Measurements from ENCODE around the gene ARL6IP4. TPM values are rescaled to one million over a fixed set of nuclear protein-coding genes. Genes with fewer than 3 reads are reported as not detected.

Gene ARL6IP4
- total RNA-seq, 1 donor from 2014 or later, result 156 TPM

GRCh38 chr12:122984612-122985337 is 4.3 kb downstream of the ARL6IP4 start:
- Histone ChIP-seq H3K27ac (replicated peaks) (peak overlapping the region; percentile 70), H3K4me1 (peaks cover 59% of the 10 kb centered on the region), H3K36me3 (peaks cover 51% of the 10 kb centered on the region), H3K9me3 (replicated peaks) (no peaks in the 10 kb centered on the region), H3K27me3 (ENCODE audit: low read depth) (no peaks in the 10 kb centered on the region), H3K4me3 (peak overlapping the region; percentile 17)
- TF ChIP-seq, protein P1, sequence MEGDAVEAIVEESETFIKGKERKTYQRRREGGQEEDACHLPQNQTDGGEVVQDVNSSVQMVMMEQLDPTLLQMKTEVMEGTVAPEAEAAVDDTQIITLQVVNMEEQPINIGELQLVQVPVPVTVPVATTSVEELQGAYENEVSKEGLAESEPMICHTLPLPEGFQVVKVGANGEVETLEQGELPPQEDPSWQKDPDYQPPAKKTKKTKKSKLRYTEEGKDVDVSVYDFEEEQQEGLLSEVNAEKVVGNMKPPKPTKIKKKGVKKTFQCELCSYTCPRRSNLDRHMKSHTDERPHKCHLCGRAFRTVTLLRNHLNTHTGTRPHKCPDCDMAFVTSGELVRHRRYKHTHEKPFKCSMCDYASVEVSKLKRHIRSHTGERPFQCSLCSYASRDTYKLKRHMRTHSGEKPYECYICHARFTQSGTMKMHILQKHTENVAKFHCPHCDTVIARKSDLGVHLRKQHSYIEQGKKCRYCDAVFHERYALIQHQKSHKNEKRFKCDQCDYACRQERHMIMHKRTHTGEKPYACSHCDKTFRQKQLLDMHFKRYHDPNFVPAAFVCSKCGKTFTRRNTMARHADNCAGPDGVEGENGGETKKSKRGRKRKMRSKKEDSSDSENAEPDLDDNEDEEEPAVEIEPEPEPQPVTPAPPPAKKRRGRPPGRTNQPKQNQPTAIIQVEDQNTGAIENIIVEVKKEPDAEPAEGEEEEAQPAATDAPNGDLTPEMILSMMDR (IDR thresholded peaks at IDR 0.05; ENCODE audit: borderline replicate concordance), result no peak
- peak; percentile 54 for DNase-seq
- intact Hi-C loops (cut with micrococcal nuclease), result loop anchor here (10.0 kb wide), 1 partner anchor 250 kb away; the partner anchor contains the start of genes MPHOSPH9 and MTRFR

GRCh38 chr12:122985338-122986257 is 5.1 kb downstream of the ARL6IP4 start:
- Histone ChIP-seq H3K9me3 (replicated peaks) (no peaks in the 10 kb centered on the region), H3K36me3 (peaks cover 60% of the 10 kb centered on the region), H3K27ac (replicated peaks) (peak overlapping the region; percentile 70), H3K4me1 (peaks cover 51% of the 10 kb centered on the region), H3K27me3 (ENCODE audit: low read depth) (no peaks in the 10 kb centered on the region), H3K4me3 (no peak overlapping the region)
- DNase-seq, result no peak
- intact Hi-C loops (cut with micrococcal nuclease), result loop anchor here (10.0 kb wide), 1 partner anchor 249 kb away; the partner anchor contains the start of genes MPHOSPH9 and MTRFR
- TF ChIP-seq, protein P1 (IDR thresholded peaks at IDR 0.05; ENCODE audit: borderline replicate concordance), result no peak

GRCh38 chr12:122986258-122986871 is 5.9 kb downstream of the ARL6IP4 start:
- intact Hi-C loops (cut with micrococcal nuclease), result loop anchor here (10.0 kb wide), 1 partner anchor 248 kb away; the partner anchor contains the start of genes MPHOSPH9 and MTRFR
- DNase-seq, result no peak
- H3K4me3 ChIP-seq, result no peak overlapping the region
- no peak overlapping the region for H3K27ac ChIP-seq (replicated peaks)
- peaks cover 43% of the 10 kb centered on the region for H3K4me1 ChIP-seq
- H3K9me3 ChIP-seq (replicated peaks), result no peaks in the 10 kb centered on the region
- peaks cover 66% of the 10 kb centered on the region for H3K36me3 ChIP-seq
- TF ChIP-seq, protein P1 (IDR thresholded peaks at IDR 0.05; ENCODE audit: borderline replicate concordance), result no peak
- no peaks in the 10 kb centered on the region for H3K27me3 ChIP-seq (ENCODE audit: low read depth)

DNA sequence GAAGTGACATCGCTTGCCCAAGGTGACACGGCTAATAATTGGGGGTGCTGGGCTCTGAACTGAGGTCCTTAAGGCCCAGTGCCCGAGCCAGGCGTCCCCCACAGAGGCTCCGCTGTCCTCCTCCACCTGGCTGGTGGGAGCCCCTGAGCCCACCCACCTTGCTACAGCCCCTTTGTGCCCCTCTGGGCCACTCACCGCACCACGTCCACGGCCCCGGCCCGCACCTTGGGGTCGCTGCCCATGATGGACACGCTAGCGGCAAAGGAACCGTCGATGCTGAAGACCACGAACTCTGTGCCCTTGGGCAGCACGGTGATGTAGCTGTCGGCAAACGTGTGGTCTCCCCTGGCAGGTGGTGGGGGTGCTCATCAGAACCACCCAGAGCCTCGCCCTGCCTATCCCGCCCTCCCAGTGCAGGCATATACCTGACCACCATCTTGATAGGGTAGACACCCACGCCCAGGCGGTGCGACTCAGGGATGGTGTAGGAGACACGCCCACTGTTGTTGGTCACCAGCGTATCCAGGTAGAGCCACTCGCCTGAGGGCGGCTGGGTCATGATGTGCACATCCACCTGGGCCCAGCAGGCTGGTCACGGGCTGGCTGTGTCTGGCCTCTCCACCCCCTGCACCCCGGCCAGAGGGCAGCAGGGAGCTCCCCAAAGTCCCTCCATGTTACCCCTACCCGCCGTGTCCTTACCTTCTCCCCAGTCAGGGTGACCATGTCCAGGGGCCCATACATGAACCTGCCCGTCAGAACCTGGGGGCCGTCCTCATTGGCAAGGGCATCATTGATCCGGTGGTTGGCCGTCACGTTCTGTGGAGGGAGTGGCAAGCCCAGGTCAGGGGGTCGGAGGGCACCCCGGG is 6.8 kb downstream of the ARL6IP4 start:
- H3K4me1 ChIP-seq, result peaks cover 34% of the 10 kb centered on the region

More for the DNA sequence above, 6.8 kb downstream of the ARL6IP4 start:
- no peak for DNase-seq
- TF ChIP-seq, protein P1 (IDR thresholded peaks at IDR 0.05; ENCODE audit: borderline replicate concordance), result no peak
- H3K9me3 ChIP-seq (replicated peaks), result no peaks in the 10 kb centered on the region
- no peak overlapping the region for H3K4me3 ChIP-seq
- H3K27me3 ChIP-seq (ENCODE audit: low read depth), result no peaks in the 10 kb centered on the region
- intact Hi-C loops (cut with micrococcal nuclease), result loop anchor here (10.0 kb wide), 1 partner anchor 247 kb away; the partner anchor contains the start of genes MPHOSPH9 and MTRFR
- peaks cover 69% of the 10 kb centered on the region for H3K36me3 ChIP-seq
- no peak overlapping the region for H3K27ac ChIP-seq (replicated peaks)
